HEK293T (cell line): Measurements from ENCODE around the gene PITPNC1.

ENCODE experiments used
- ELF4 ChIP-seq: fragments of 450-650 bp; IDR thresholded peaks from 2 replicates; pipeline ENCODE4 v1.6.1; 2017; ENCODE audit warnings: antibody characterized with exemption
- FOXM1 ChIP-seq: fragments of 450-650 bp; IDR thresholded peaks from 2 replicates; pipeline ENCODE4 v1.6.1; 2017; ENCODE audit warnings: mild to moderate bottlenecking, borderline replicate concordance
- HDGF ChIP-seq: fragments of 450-650 bp; IDR thresholded peaks from 2 replicates; pipeline ENCODE4 v1.6.1; 2017; ENCODE audit warnings: antibody characterized with exemption, borderline replicate concordance
- L3MBTL2 ChIP-seq: fragments of 450-650 bp; conservative IDR thresholded peaks from 2 replicates; pipeline ENCODE4 v1.6.1; 2016; ENCODE audit warnings: mild to moderate bottlenecking
- LEF1 ChIP-seq: fragments of 450-650 bp; IDR thresholded peaks from 2 replicates; pipeline ENCODE4 v1.6.1; 2017; ENCODE audit warnings: mild to moderate bottlenecking, borderline replicate concordance
- SUZ12 ChIP-seq: fragments of 450-650 bp; IDR thresholded peaks from 2 replicates; pipeline ENCODE4 v1.6.1; 2016; ENCODE audit warnings: mild to moderate bottlenecking

DNA sequence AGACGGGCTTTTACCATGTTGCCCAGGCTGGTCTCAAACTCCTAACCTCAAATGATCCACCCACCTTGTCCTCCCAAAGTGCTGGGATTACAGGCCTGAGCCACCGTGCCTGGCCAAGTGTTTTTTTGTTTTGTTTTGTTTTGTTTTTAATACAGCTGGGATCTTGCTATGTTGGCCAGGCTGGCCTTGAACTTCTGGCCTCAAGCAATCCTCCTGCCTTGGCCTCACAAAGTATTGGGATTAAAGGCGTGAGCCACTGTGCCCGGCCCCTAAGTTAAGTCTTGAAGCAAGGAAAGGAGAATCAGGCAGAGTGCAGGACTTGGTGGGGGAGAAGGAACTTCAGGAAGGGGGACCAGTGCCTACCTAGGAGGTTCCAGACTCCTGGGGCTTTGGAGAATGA is 288.9 kb downstream of the PITPNC1 start:
- TF ChIP-seq L3MBTL2 (no peak), ELF4 (no peak), LEF1 (no peak), SUZ12 (no peak), FOXM1 (no peak), HDGF (no peak)
